Pancreas (tissue), 10 donors: Measurements from ENCODE around the gene ONECUT2. TPM values are rescaled to one million over a fixed set of nuclear protein-coding genes. Genes with fewer than 3 reads are reported as not detected.
"Not testable (repeated sequence)": the region's sequence is repeated elsewhere in the genome, so short reads cannot be mapped to it uniquely, and the experiment has no call there.

Experiments used
- ATAC-seq, 4 donors: fragments of 200-7000 bp; cut with Tn5 transposase; one replicate each; pipeline versions ENCODE4 v1.8.0 to v1.9.1; 2020; ENCODE audit warnings: mild to moderate bottlenecking in 4 of 4, moderate library complexity in 4 of 4
- DNase-seq, 6 donors: peaks; one replicate each; pipeline ENCODE4 v3.0.0-alpha.2; 2020
- FAIRE-seq: peaks from 2 replicates; lab custom pipeline; 2012; peaks lifted over from hg19 to GRCh38; lab: Jason Lieb, UNC
- H3K27ac ChIP-seq, 4 donors: fragments of 200-600 bp; sonication (generic); 1 replicate in 3 of 4; 2 replicates in 1 of 4; pipeline versions ENCODE4 v1.5.0 to v1.8.0; 2020
- H3K27me3 ChIP-seq, 4 donors: fragments of 200-600 bp; one replicate each; pipeline ENCODE4 v1.8.0; 2021
- H3K36me3 ChIP-seq, 3 donors: fragments of 200-600 bp; sonication (generic) in 1 of 3; one replicate each; pipeline versions ENCODE4 v1.5.0 to v1.8.0; 2020 to 2021
- H3K4me1 ChIP-seq, 3 donors: fragments of 200-600 bp; one replicate each; pipeline ENCODE4 v1.8.0; 2021
- H3K4me3 ChIP-seq, 4 donors: fragments of 200-600 bp; sonication (generic) in 2 of 4; one replicate each; pipeline versions ENCODE4 v1.5.0 to v1.8.0; 2020 to 2021
- H3K9me3 ChIP-seq, 4 donors: fragments of 200-600 bp; one replicate each; pipeline ENCODE4 v1.8.0; 2021
- WGBS, 2 donors: extraction: QIAGEN DNeasy Blood & Tissue Kit; methylation state at CpG; one replicate each; pipeline ENCODE4 v1.1.7; 2013; 5-methylcytosine and 5-hydroxymethylcytosine counted together
- intact Hi-C, 3 donors: fragments of 100-400 bp; cut with DNase I; formaldehyde crosslinking; loops; one replicate each; pipeline versions ENCODE4 v1.11.1 to v1.14.2; 2022
- polyA plus RNA-seq, 2 donors: library from polyadenylated mRNA; stranded (reverse); fragments of 200-250 nt; gene quantifications; one replicate each; pipeline ENCODE4 v1.2.3, GENCODE V29; 2013
- total RNA-seq, 6 donors: library from RNA; stranded (reverse); fragmentation: NEBNext Ultra II Directional in 4 of 6; extraction: Animal tissue kit (Norgen Biotek cat#: 25700) in 4 of 6; gene quantifications; one replicate each; pipeline versions ENCODE4 v1.2.1 to v1.2.4, GENCODE V29; 2021 to 2023
- TF ChIP-seq, protein P1 (sequence below), 4 donors: fragments of 200-600 bp; sonication (generic) in 3 of 4; IDR thresholded peaks; one replicate each; pipeline versions ENCODE4 v1.5.0 to v1.8.0; 2021; ENCODE audit warnings: antibody characterized with exemption in 4 of 4
- donor health status: healthy with polysubstance abuse.
- donor health status: DM: no; HTN: no; CAD: no; lungs with moderate emphysema.
- donor health status: DM: no; HTN: no; CAD: no.
- donor health status: control.
- donor health status: control.
- donor health status: Bipolar disorder and iron deficiency.
- donor health status: DM: yes; HTN: yes; CAD: no.
- donor health status: DM: no; HTN: no; CAD: no.
- donor health status: DM: no; HTN: no; CAD: no.
- donor health status: DM: yes; HTN: yes; CAD: no.

The ONECUT2 gene
- total RNA-seq (1 to 10 TPM; 2.0 to 9.7 (median 7.0) TPM), polyA plus RNA-seq (1 to 10 TPM; 1.4 to 1.7 TPM)

DNA sequence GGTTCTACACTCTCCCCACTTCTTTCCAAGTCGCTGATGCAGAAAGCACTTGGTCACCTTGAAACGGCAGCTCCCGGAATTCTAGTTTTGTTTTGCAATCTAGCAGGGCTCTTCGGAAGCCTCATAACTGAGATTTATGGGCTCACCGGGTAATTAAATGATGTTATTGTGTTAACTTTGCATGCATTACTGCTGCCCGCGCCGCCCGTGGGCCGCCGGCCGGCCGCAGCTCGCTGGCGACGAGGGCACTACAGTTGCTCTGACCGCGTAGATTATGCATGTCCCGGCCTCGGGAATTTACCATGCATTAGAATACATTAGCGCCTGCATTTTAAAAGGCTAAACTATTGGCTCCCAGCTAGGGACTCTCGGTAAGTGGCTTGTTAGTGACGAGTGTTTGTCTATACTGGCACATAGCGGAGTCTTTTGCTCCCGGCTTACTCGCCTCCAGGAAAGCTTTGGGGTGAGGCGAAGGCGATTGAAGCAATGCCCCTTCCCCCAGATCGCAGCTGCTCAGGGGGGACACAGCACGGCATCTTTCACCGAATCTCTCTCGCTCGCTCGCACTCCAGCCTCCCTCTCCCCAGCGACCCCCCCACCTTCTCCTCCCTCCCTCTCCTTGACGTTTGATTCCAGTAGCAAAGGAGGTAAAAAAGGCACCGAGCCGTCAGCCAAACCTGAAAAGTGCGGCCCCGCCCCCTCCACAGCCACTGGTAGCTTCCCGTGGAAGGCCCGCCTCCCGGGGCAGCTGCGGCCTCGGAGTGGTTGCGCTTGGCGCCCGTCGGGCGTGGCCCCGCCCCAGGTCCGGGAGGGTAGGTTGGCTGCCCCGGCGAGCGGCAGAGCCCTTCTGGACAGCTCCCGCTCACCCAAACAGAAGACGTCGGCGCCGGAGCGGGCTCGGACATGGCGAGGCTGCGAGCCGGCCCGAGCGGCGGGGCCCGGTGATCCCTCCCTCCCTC is at the start of gene ONECUT2:
TSS of gene ONECUT2 (plus strand) at position 839 of the 959 bp plus-strand sequence. CDS start 343 bp downstream, outside the sequence.
- H3K4me3 ChIP-seq = peak within 1 kb of the TSS; percentile 20 to 56 (median 45)
- H3K4me1 ChIP-seq = peaks cover 0 to 6% (median 0%) of the 10 kb centered on the region in 3 donors
- DNase-seq (peak; percentile 95 to 98 (median 98)), ATAC-seq (peak; percentile 96 to 98 (median 97)), FAIRE-seq (no peak)
- WGBS, 2 donors = 0% methylated on average over 59 to 69 of the region's 69 CpGs
- no peak within 1 kb of the TSS for H3K27ac ChIP-seq
- H3K9me3 ChIP-seq = no peaks in the 10 kb centered on the region
- peaks cover 0 to 59% (median 8%) of the 10 kb centered on the region in 4 donors for H3K27me3 ChIP-seq
- H3K36me3 ChIP-seq = no peaks in the 10 kb centered on the region
- TF ChIP-seq, protein P1, sequence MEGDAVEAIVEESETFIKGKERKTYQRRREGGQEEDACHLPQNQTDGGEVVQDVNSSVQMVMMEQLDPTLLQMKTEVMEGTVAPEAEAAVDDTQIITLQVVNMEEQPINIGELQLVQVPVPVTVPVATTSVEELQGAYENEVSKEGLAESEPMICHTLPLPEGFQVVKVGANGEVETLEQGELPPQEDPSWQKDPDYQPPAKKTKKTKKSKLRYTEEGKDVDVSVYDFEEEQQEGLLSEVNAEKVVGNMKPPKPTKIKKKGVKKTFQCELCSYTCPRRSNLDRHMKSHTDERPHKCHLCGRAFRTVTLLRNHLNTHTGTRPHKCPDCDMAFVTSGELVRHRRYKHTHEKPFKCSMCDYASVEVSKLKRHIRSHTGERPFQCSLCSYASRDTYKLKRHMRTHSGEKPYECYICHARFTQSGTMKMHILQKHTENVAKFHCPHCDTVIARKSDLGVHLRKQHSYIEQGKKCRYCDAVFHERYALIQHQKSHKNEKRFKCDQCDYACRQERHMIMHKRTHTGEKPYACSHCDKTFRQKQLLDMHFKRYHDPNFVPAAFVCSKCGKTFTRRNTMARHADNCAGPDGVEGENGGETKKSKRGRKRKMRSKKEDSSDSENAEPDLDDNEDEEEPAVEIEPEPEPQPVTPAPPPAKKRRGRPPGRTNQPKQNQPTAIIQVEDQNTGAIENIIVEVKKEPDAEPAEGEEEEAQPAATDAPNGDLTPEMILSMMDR (IDR thresholded peaks at IDR 0.05) = no peak
- intact Hi-C loops = no loop called here

DNA sequence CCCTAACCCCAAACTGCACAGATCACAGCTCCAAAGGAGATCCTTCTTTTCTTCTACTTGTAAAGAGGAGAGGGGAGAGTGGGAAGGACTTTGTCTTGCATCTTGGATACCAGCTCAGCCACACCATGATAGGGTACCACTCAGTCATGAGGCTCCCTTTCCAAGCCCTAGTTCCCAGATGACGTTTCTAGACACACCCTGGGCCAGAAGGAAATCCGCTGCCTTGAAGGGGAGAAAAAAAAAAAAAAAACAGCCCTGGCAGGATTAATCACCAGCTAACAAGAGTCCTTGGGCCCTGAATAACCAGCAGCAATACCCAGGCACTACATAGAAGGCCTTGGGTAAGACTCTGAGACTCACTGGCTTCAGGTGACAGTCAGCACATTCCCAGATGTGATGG is 45.9 kb upstream of the ONECUT2 start:
- Histone ChIP-seq H3K4me3 (no peak overlapping the region), H3K36me3 (no peaks in the 10 kb centered on the region), H3K9me3 (no peaks in the 10 kb centered on the region), H3K27ac (no peak overlapping the region), H3K4me1 (no peaks in the 10 kb centered on the region), H3K27me3 (no peaks in the 10 kb centered on the region)
- ATAC-seq = no peak
- TF ChIP-seq, protein P1 (IDR thresholded peaks at IDR 0.05) = no peak
- intact Hi-C loops = no loop called here
- no peak for DNase-seq
- WGBS, 2 donors = 57 to 66% methylated on average over 2 of the region's 2 CpGs
- no peak for FAIRE-seq

DNA sequence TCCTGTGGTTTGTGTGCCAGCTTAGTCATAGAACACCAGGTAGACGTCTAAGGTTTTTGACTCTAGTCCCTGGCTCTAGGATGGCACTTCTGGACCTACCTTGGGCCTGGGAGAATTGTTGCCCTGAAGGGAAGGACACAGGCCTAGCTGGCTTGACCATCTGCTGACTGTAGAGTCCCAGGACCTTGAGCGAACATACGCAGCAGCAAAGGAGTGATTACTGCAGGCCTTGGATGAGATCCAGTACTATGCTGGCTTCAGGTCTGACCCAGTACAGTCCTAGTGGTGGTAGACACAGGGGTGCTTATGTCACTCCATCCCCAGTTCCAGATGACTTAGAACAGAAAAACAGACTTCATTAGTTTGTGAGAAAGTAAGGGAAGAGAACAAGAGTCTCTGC is 45.1 kb upstream of the ONECUT2 start:
- TF ChIP-seq, protein P1 (IDR thresholded peaks at IDR 0.05) = no peak
- no peak for FAIRE-seq
- Histone ChIP-seq H3K27me3 (no peaks in the 10 kb centered on the region), H3K9me3 (no peaks in the 10 kb centered on the region), H3K4me1 (no peaks in the 10 kb centered on the region), H3K36me3 (no peaks in the 10 kb centered on the region), H3K4me3 (no peak overlapping the region), H3K27ac (no peak overlapping the region)
- WGBS, 2 donors = 20 to 23% methylated on average over 3 of the region's 3 CpGs
- DNase-seq = no peak
- intact Hi-C loops = no loop called here
- peak in 1 of 4 donors; percentile 34 for ATAC-seq

DNA sequence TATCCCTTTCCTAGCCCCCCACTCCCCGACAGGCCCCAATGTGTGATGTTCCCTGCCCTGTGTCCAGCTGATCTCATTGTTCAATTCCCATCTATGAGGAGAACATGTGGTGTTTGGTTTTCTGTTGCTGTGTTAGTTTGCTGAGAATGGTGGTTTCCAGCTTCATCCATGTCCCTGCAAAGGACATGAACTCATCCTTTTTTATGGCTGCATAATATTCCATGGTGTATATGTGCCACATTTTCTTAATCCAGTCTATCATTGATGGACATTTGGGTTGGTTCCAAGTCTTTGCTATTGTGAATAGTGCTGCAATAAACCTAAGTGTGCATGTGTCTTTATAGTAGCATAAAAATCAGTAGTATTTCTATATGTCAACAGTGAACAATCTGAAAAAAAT is 40.4 kb upstream of the ONECUT2 start:
- FAIRE-seq = not testable (repeated sequence)

DNA sequence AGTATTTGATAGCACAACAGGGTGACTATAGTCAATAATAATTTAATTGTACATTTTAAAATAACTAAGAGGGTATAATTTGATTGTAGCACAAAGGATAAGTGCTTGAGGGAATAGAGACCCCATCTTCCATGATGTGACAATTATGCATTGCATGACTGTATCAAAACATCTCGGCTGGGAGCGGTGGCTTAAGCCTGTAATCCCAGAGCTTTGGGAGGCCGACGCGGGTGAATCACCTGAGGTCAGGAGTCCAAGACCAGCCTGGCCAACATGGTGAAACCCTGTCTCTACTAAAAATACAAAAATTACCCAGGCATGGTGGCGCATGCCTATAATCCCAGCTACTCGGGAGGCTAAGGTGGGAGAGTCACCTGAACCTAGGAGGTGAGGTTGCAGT is 38.3 kb upstream of the ONECUT2 start:
- WGBS, 2 donors = 88% methylated on average over 7 of the region's 7 CpGs
- DNase-seq, H3K36me3 ChIP-seq, ATAC-seq, intact Hi-C loops, H3K4me3 ChIP-seq, FAIRE-seq, H3K27me3 ChIP-seq, H3K27ac ChIP-seq, H3K4me1 ChIP-seq, H3K9me3 ChIP-seq: not testable (repeated sequence)

More for the DNA sequence above, 40.4 kb upstream of the ONECUT2 start:
- H3K27me3 ChIP-seq, ATAC-seq, H3K4me1 ChIP-seq, H3K4me3 ChIP-seq, H3K27ac ChIP-seq, DNase-seq, intact Hi-C loops, H3K9me3 ChIP-seq, H3K36me3 ChIP-seq: not testable (repeated sequence)
- WGBS, 2 donors = 68 to 72% methylated on average over 1 of the region's 1 CpG
